ENCODE data around the gene CTNNA3.

The CTNNA3 gene

GRCh38 chr10:67664942-67665341 is 31.1 kb downstream of the CTNNA3 start:
- no peak for DNase-seq

- DNase-seq: no peak
These were observed 32.4 kb downstream of the CTNNA3 start for GRCh38 chr10:67663449-67664087.

GRCh38 chr10:67662415-67662814 is 33.6 kb downstream of the CTNNA3 start:
- no peak for DNase-seq

GRCh38 chr10:67659497-67659896 is 36.5 kb downstream of the CTNNA3 start:
- no peak for DNase-seq

DNA sequence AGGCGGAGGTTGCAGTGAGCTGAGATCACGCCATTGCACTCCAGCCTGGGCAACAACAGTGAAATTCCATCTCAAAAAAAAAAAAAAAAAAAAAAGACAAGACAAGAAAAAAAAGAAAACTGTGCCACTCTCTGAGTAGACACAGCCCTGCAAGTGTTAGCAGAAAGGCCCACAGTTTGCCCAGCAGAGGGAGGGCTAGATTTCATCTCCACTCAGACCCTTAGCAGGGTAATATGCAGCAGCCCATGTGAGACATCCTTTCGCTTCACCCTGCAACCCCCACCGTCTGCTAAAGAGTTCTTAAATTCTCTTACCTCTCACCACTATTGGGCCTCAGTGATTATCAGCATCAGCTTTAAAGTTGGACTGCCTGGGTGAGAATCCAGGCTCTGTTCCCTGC is 38.2 kb downstream of the CTNNA3 start:
- no peak for DNase-seq

- DNase-seq: no peak
These were observed 45.4 kb downstream of the CTNNA3 start for GRCh38 chr10:67650558-67650957.

GRCh38 chr10:67648613-67649229 is 47.3 kb downstream of the CTNNA3 start:
- DNase-seq: no peak

GRCh38 chr10:67630904-67631303 is 65.1 kb downstream of the CTNNA3 start:
- DNase-seq: no peak

DNA sequence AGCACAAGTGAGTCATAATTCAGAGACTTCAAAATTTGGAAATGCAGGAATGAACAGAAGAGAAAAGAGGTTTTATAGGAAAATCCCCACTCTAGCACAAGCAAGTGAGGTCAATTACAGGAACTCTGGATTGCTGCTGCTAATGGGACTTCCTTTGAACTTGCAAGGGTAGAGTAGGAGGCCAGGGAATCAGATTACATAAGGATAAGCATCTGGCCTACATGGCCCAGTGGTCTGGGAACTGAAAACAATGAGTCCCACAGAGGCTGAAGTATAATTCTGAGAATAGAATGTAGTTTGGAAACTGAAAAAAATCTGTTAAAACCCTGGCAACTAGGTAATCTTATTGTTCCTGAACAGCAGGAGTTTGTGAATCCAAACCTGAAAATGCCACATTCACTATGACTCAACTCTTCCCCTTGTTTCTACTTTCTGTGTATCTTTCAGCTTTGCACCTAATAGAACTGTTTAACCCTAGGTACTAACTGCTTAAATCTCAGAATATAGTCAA is 66.5 kb downstream of the CTNNA3 start:
- DNase-seq: no peak

- no peak for DNase-seq
These were observed 73.0 kb downstream of the CTNNA3 start for GRCh38 chr10:67622984-67623383.

GRCh38 chr10:67622511-67622910 is 73.5 kb downstream of the CTNNA3 start:
- no peak for DNase-seq

- DNase-seq: no peak
These were observed 74.2 kb downstream of the CTNNA3 start for GRCh38 chr10:67621834-67622233.

DNA sequence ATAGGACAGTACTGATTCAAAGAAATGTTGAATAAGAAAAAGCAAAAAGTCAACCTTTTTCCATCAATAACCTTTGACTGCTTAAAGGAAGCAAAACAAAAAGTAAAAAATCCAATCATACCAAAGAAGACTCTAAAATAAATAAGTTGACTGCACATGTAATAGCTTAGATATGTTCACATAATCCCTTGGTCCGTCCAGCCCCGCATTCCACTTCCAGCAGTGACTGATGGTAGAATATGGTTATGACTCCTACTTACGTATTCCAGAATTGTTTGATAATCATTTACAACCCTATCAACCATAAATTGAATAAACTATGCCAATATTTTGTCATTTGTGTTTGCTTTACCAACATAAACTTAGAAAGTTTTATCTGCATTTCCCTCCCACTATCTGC is 77.9 kb downstream of the CTNNA3 start:
- no peak for DNase-seq

DNA sequence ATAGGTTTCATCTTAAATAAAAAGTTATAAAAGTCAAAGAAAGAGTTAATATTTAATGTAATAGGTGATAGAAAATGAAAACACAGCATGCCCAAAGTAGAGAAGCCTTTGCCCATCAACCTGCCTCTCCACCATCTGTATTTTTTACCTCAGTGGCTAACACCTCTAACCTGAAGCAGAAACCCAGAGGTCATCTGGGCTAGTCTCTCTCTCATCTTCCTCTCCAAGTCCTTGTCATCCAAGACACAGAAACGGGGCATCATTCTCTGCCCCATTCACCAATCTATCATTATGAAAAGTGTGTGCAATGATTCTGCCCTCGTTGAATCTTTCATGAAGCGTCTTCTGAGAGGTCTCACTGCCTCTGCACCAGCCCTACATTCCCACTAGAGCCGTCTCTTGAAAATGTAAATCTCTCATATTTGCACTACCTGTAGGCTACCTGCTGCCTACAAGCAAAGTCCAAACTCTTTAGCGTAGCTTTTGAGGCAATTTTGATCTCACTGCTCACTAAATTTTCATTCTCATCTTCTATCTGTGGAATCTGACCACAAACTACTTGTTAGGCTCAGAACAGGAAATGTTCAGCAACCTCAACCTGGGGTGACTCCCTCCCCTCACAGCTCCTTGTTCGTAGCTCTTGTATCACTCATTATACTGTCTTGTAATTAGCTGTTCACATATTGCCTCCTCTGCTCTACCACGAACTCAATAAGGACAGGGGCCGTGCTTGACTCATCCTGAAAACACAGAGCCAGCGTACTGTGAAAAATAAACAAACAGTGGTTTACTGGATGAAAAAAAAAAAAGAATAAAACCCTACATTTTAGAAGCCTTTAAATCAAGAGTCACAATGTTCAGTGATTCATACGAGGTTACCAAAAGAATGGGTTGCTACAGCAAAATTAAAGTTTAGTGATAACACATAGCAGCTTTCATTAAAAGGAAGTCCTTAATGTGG is 83.1 kb downstream of the CTNNA3 start:
- no peak for DNase-seq

DNA sequence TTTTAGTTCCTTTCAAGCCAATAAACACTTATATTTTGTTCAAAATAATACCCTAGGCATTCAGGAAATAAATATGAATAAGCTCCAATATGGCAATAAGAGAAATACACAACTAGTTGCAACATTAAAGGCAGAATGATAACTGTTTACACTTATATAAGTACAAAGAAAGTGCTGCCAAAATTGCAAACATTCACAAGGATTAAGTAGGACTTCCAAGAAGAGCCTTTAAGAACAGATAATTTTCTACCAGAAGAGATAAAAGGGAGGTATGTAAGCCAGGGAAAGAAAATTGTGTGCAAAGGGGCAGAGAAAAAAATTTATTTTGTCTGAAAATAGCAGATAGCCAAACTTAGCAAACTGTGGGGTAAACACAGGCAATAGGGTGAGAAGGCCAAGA is 83.8 kb downstream of the CTNNA3 start:
- no peak for DNase-seq

DNA sequence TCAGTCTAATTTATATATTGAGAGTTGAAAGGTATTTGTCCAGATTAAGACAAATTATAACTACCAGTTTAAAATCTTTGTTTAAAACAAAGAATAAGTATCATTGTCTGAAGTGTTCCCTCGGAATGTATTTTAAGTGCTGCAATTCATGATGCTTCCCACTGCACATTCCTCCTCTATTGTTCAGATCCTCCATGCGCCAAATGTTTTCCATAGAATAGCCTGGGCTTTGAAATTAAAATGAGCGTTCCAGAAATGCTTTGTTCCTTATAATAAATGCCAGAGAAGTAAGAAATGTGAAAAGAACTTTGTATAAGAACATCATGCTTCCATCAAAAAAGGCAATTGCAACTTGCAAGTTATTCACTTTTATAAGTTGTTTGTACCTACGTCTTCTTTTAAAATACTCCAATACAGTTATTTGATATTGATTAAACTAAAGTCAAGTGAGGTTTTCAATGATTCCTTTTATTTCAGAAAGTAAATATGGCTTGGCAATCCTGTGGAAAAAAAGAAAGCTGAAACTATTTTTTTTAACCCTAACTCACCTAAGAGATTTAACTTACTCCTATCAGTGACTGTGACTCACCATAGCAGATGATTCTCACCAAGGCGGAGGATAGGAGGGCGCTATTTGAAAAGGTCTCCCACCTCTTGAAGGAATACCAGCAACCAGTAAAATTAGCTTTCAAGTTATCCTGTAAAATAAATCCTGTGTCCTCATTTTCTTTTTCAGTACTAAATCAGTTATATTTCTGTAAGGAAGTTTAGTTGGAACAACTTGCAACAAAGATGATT is 85.8 kb downstream of the CTNNA3 start:
- no peak for DNase-seq

DNA sequence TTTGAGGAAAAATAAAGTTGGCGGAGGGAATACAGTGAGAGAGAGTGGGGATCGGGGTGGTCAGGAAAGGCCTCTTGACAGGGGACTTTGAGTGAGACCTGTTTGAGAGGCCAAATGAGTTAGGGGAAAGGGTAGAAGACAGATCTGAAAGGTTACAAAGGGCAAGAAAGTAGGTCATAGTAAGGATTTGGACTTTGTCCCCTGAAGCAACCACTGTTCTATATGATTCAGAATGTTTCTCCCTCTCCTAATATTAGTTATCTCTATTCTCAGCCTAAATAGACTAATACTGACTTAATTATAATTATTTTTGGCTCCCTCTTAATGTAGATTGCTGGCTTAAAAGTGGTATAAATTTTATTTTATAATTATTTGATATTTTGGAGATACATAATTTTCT is 88.0 kb downstream of the CTNNA3 start:
- no peak for DNase-seq

- DNase-seq: no peak
These were observed 88.5 kb downstream of the CTNNA3 start for GRCh38 chr10:67607472-67607871.

DNA sequence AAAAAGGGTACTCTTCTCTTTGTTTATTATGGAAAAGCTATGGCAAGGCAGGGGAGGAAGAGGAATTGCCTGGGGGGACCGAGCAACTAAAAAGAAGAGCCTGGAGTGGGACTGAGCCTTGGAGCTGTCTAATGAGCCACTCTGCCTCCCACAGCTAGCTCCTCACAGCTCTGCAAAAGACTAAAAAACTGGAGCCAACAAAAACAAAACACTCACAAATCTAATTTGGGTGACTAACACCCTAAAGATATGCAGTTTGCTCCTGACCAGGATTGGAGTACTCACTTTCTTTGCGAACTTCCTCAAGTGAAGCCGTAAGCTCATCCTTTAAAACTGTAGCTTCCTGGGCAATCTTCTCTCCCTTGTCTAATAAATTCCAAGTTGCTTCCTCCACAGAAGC is 89.4 kb downstream of the CTNNA3 start:
- DNase-seq: no peak

GRCh38 chr10:67603701-67604100 is 92.3 kb downstream of the CTNNA3 start:
- DNase-seq: no peak

- no peak for DNase-seq
These were observed 92.9 kb downstream of the CTNNA3 start for GRCh38 chr10:67603086-67603485.

GRCh38 chr10:67602268-67602950 is 93.6 kb downstream of the CTNNA3 start:
- no peak for DNase-seq

All from NCI-H526 treated with DMSO at 0.1 percent for 48 hours (cell line).